GM23338 (cell line): ENCODE results near the gene RHEBL1. TPM values are rescaled to one million over a fixed set of nuclear protein-coding genes. Genes with fewer than 3 reads are reported as not detected.

Source experiments
- ATAC-seq: fragments of 200-7000 bp; cut with Tn5 transposase; 3 replicates; pipeline ENCODE4 v1.9.1; 2020
- DNase-seq: peaks from one replicate; pipeline ENCODE4 v3.0.0-alpha.2; 2015; ENCODE audit warnings: low spot score
- H2AFZ ChIP-seq: fragments of 200-600 bp; sonication (generic); 2 replicates; pipeline ENCODE4 v1.8.0; 2016; ENCODE audit warnings: antibody characterized with exemption, mild to moderate bottlenecking, moderate library complexity
- H3F3A ChIP-seq: fragments of 200-600 bp; sonication (generic); replicated peaks from 2 replicates; pipeline ENCODE4 v1.8.0; 2017; ENCODE audit warnings: antibody characterized with exemption, mixed run types, low read depth
- H3K27ac ChIP-seq: fragments of 200-600 bp; sonication (generic); 2 replicates; pipeline ENCODE4 v1.6.1; 2016; ENCODE audit warnings: low read depth
- H3K27me3 ChIP-seq: fragments of 200-600 bp; sonication (generic); 2 replicates; pipeline ENCODE4 v1.8.0; 2016; ENCODE audit warnings: mild to moderate bottlenecking, mixed run types, moderate library complexity; ENCODE audit not compliant: insufficient read depth
- H3K36me3 ChIP-seq: fragments of 200-600 bp; sonication (generic); 2 replicates; pipeline ENCODE4 v1.8.0; 2016; ENCODE audit warnings: mild to moderate bottlenecking; ENCODE audit not compliant: insufficient read depth
- H3K4me1 ChIP-seq: fragments of 200-600 bp; sonication (generic); 2 replicates; pipeline ENCODE4 v1.8.0; 2016; ENCODE audit warnings: mild to moderate bottlenecking, moderate library complexity; ENCODE audit not compliant: insufficient read depth
- H3K4me2 ChIP-seq: fragments of 200-600 bp; sonication (generic); 2 replicates; pipeline ENCODE4 v1.7.1; 2017; ENCODE audit warnings: mixed run types
- H3K4me3 ChIP-seq: fragments of 200-600 bp; sonication (generic); 2 replicates; pipeline ENCODE4 v1.6.1; 2016; ENCODE audit warnings: mixed run types
- H3K79me2 ChIP-seq: fragments of 200-600 bp; sonication (generic); replicated peaks from 2 replicates; pipeline ENCODE4 v1.8.0; 2017; ENCODE audit warnings: mild to moderate bottlenecking; ENCODE audit not compliant: insufficient read depth
- H3K9me2 ChIP-seq: fragments of 200-600 bp; sonication (generic); 2 replicates; pipeline ENCODE4 v1.8.0; 2017; ENCODE audit not compliant: insufficient read depth
- H4K20me1 ChIP-seq: fragments of 200-600 bp; sonication (generic); replicated peaks from 2 replicates; pipeline ENCODE4 v1.8.0; 2017; ENCODE audit warnings: mild to moderate bottlenecking; ENCODE audit not compliant: insufficient read depth
- H3K27ac Mint-ChIP-seq: 2 replicates; pipeline ENCODE4 v1.8.0; 2020; ENCODE audit warnings: inconsistent platforms, mild to moderate bottlenecking, moderate library complexity, mixed read lengths
- H3K27me3 Mint-ChIP-seq: 3 replicates; pipeline ENCODE4 v1.8.0; 2022; ENCODE audit warnings: low read depth, mild to moderate bottlenecking, moderate library complexity, mixed read lengths, inconsistent platforms; ENCODE audit not compliant: insufficient read depth, poor library complexity
- H3K36me3 Mint-ChIP-seq: 3 replicates; pipeline ENCODE4 v1.8.0; 2021; ENCODE audit warnings: low read depth, mild to moderate bottlenecking, inconsistent platforms, moderate library complexity, mixed read lengths
- H3K4me1 Mint-ChIP-seq: 3 replicates; pipeline ENCODE4 v1.8.0; 2020; ENCODE audit warnings: mild to moderate bottlenecking, inconsistent platforms, mixed read lengths
- H3K4me3 Mint-ChIP-seq: 3 replicates; pipeline ENCODE4 v1.8.0; 2021; ENCODE audit warnings: moderate library complexity, mild to moderate bottlenecking, inconsistent platforms, mixed read lengths
- H3K9me3 Mint-ChIP-seq: 3 replicates; pipeline ENCODE4 v1.8.0; 2020; ENCODE audit warnings: moderate library complexity, mild to moderate bottlenecking, inconsistent platforms, mixed read lengths
- ETS1 ChIP-seq: IDR thresholded peaks from 2 replicates; pipeline ENCODE4 v1.6.1; 2016; ENCODE audit warnings: antibody characterized with exemption
- EZH2 ChIP-seq: fragments of 200-600 bp; sonication (generic); IDR thresholded peaks from one replicate; pipeline ENCODE4 v1.8.0; 2017; ENCODE audit warnings: antibody characterized with exemption, mild to moderate bottlenecking, low read depth; ENCODE audit not compliant: unreplicated experiment
- EZH2phosphoT487 ChIP-seq: fragments of 200-600 bp; sonication (generic); IDR thresholded peaks from one replicate; pipeline ENCODE4 v1.8.1; 2018; ENCODE audit warnings: antibody characterized with exemption; ENCODE audit not compliant: unreplicated experiment
- NANOG ChIP-seq: IDR thresholded peaks from 2 replicates; pipeline ENCODE4 v1.6.1; 2016; ENCODE audit warnings: antibody characterized with exemption, borderline replicate concordance
- POLR2AphosphoS5 ChIP-seq: IDR thresholded peaks from 2 replicates; pipeline ENCODE4 v1.6.1; 2016; ENCODE audit warnings: antibody characterized with exemption, low read depth
- REST ChIP-seq: IDR thresholded peaks from one replicate; pipeline ENCODE4 v1.6.1; 2018; ENCODE audit warnings: antibody characterized with exemption; ENCODE audit not compliant: unreplicated experiment
- ZNF331 ChIP-seq: fragments of 250-450 bp; sonication (Bioruptor Pico); IDR thresholded peaks from 2 replicates; pipeline ENCODE4 v1.5.0; 2020; ENCODE audit warnings: low read depth, mild to moderate bottlenecking, moderate library complexity
- polyA plus RNA-seq: library from polyadenylated mRNA; unstranded; fragments of >200 nt; fragmentation: Nextera tagmentation; extraction: Ambion mirVana; gene quantifications from 2 replicates; pipeline ENCODE4 v1.2.1, GENCODE V29; 2016
- total RNA-seq: library from RNA; depleted of rRNA; stranded (reverse); fragments of >200 nt; shearing (Covaris generic); gene quantifications from 2 replicates; pipeline ENCODE4 v1.2.3, GENCODE V29; 2014

The RHEBL1 gene
- total and polyA plus RNA-seq, 2 experiments from 2014 or later = 9.4 to 11.8 TPM

GRCh38 chr12:49040364-49040855 lies 29.4 kb downstream of the RHEBL1 start (continued):
- no peak for TF ChIP-seq REST
- TF ChIP-seq NANOG = no peak
- TF ChIP-seq EZH2phosphoT487 = no peak
- TF ChIP-seq EZH2 = no peak
- TF ChIP-seq ETS1 = no peak

GRCh38 chr12:49039421-49040363 lies 30.1 kb downstream of the RHEBL1 start:
- Histone ChIP-seq H4K20me1 (peaks cover 20% of the 10 kb centered on the region), H3K4me3 (no peak overlapping the region), H3K9me2 (no peaks in the 10 kb centered on the region), H3K27me3 (no peaks in the 10 kb centered on the region), H2AFZ (no peak overlapping the region), H3K36me3 (peaks cover 30% of the 10 kb centered on the region), H3K79me2 (no peaks in the 10 kb centered on the region), H3K4me1 (no peaks in the 10 kb centered on the region), H3K4me2 (no peak overlapping the region), H3K27ac (no peak overlapping the region), H3F3A (no peaks in the 10 kb centered on the region)
- Mint-ChIP-seq H3K27me3 (peaks cover 10% of the 10 kb centered on the region), H3K4me3 (no peak overlapping the region), H3K27ac (no peak overlapping the region; the same call in 1 of the 2 replicates), H3K4me1 (no peaks in the 10 kb centered on the region; the same call in 2 of the 3 replicates), H3K9me3 (no peaks in the 10 kb centered on the region), H3K36me3 (peaks cover 89% of the 10 kb centered on the region)
- TF ChIP-seq EZH2phosphoT487 = no peak
- no peak for TF ChIP-seq ETS1
- TF ChIP-seq ZNF331 (CRISPR knock-in tag) = no peak
- TF ChIP-seq POLR2AphosphoS5 = no peak
- ATAC-seq (no peak), DNase-seq (no peak)
